ENCODE measurements around the gene HS6ST3. TPM values are rescaled to one million over a fixed set of nuclear protein-coding genes. Genes with fewer than 3 reads are reported as not detected.

Gene HS6ST3
- total RNA-seq, 1 experiment from 2014 or later, result not detected

GRCh38 chr13:96615252-96615651 is 525.3 kb downstream of the HS6ST3 start:
- no peaks in the 10 kb centered on the region for H3K9me3 Mint-ChIP-seq (ENCODE audit: unreplicated experiment)
- H3K4me3 ChIP-seq (ENCODE audit: low read depth, low read length), result no peak overlapping the region
- H3K27me3 ChIP-seq (replicated peaks; ENCODE audit: control insufficient read depth, insufficient read depth, low read length), result no peaks in the 10 kb centered on the region
- CTCF ChIA-PET, result no interaction called here
- no peaks in the 10 kb centered on the region for H3K36me3 Mint-ChIP-seq (ENCODE audit: insufficient read depth, unreplicated experiment)
- no peaks in the 10 kb centered on the region for H3K36me3 ChIP-seq (ENCODE audit: control insufficient read depth, insufficient read depth, low read length)
- BruUV-seq (replicated peaks), result no TSS peak
- intact Hi-C loops (cut with micrococcal nuclease; ENCODE audit: unreplicated experiment), result no loop called here
- DNase-seq, result no peak
- no peaks in the 10 kb centered on the region for H3K27me3 Mint-ChIP-seq (ENCODE audit: insufficient read depth, unreplicated experiment)
- no peak overlapping the region for H3K27ac Mint-ChIP-seq (ENCODE audit: unreplicated experiment)
- no peak overlapping the region for H3K4me3 Mint-ChIP-seq (ENCODE audit: unreplicated experiment)
- H3K9me3 ChIP-seq, result no peaks in the 10 kb centered on the region
- POLR2A ChIA-PET, result no interaction called here
- no peaks in the 10 kb centered on the region for H3K4me1 ChIP-seq
- H3K4me1 Mint-ChIP-seq (ENCODE audit: low read depth, unreplicated experiment), result no peaks in the 10 kb centered on the region
- TF ChIP-seq CTCF (IDR thresholded peaks at IDR 0.05; ENCODE audit: insufficient read depth in 1 of 2, low read depth in 1 of 2, low read length in 1 of 2, severe bottlenecking in 1 of 2, unreplicated experiment in 1 of 2), result no peak

GRCh38 chr13:96617528-96617927 is 527.6 kb downstream of the HS6ST3 start:
- intact Hi-C loops (cut with micrococcal nuclease; ENCODE audit: unreplicated experiment), result no loop called here
- Histone ChIP-seq H3K9me3 (no peaks in the 10 kb centered on the region; the same call in 1 of the 2 replicates), H3K4me1 (peaks cover 7% of the 10 kb centered on the region; the same call in 1 of the 2 replicates), H3K27me3 (replicated peaks; ENCODE audit: control insufficient read depth, insufficient read depth, low read length) (no peaks in the 10 kb centered on the region), H3K36me3 (ENCODE audit: control insufficient read depth, insufficient read depth, low read length) (no peaks in the 10 kb centered on the region), H3K4me3 (ENCODE audit: low read depth, low read length) (no peak overlapping the region)
- Mint-ChIP-seq H3K9me3 (ENCODE audit: unreplicated experiment) (no peaks in the 10 kb centered on the region), H3K27me3 (ENCODE audit: insufficient read depth, unreplicated experiment) (no peaks in the 10 kb centered on the region), H3K36me3 (ENCODE audit: insufficient read depth, unreplicated experiment) (peaks cover 6% of the 10 kb centered on the region), H3K4me3 (ENCODE audit: unreplicated experiment) (no peak overlapping the region), H3K27ac (ENCODE audit: unreplicated experiment) (no peak overlapping the region), H3K4me1 (ENCODE audit: low read depth, unreplicated experiment) (peaks cover 11% of the 10 kb centered on the region)
- CTCF ChIA-PET, result no interaction called here
- DNase-seq, result no peak
- BruUV-seq (replicated peaks), result no TSS peak
- TF ChIP-seq CTCF (IDR thresholded peaks at IDR 0.05; ENCODE audit: insufficient read depth in 1 of 2, low read depth in 1 of 2, low read length in 1 of 2, severe bottlenecking in 1 of 2, unreplicated experiment in 1 of 2), result no peak
- POLR2A ChIA-PET, result no interaction called here

- Mint-ChIP-seq H3K4me3 (ENCODE audit: unreplicated experiment) (no peak overlapping the region), H3K9me3 (ENCODE audit: unreplicated experiment) (peaks cover 6% of the 10 kb centered on the region), H3K27me3 (ENCODE audit: insufficient read depth, unreplicated experiment) (no peaks in the 10 kb centered on the region), H3K27ac (ENCODE audit: unreplicated experiment) (peak overlapping the region; percentile 53), H3K36me3 (ENCODE audit: insufficient read depth, unreplicated experiment) (peaks cover 6% of the 10 kb centered on the region), H3K4me1 (ENCODE audit: low read depth, unreplicated experiment) (peaks cover 17% of the 10 kb centered on the region)
- Histone ChIP-seq H3K4me3 (ENCODE audit: low read depth, low read length) (no peak overlapping the region), H3K4me1 (peaks cover 9% of the 10 kb centered on the region; the same call in 1 of the 2 replicates), H3K36me3 (ENCODE audit: control insufficient read depth, insufficient read depth, low read length) (no peaks in the 10 kb centered on the region), H3K27me3 (replicated peaks; ENCODE audit: control insufficient read depth, insufficient read depth, low read length) (no peaks in the 10 kb centered on the region), H3K9me3 (no peaks in the 10 kb centered on the region; the same call in 1 of the 2 replicates)
- ChIA-PET CTCF (no interaction called here), POLR2A (no interaction called here)
- peak in 1 of 2 experiments; percentile 62 for DNase-seq
- intact Hi-C loops (cut with micrococcal nuclease; ENCODE audit: unreplicated experiment), result loop anchor here (1.0 kb wide), 1 partner anchor 305 kb away; no protein-coding TSS in a partner anchor
- no peak for TF ChIP-seq CTCF (IDR thresholded peaks at IDR 0.05; ENCODE audit: insufficient read depth in 1 of 2, low read depth in 1 of 2, low read length in 1 of 2, severe bottlenecking in 1 of 2, unreplicated experiment in 1 of 2)
- TSS peak; percentile 69 for BruUV-seq (replicated peaks)
Observed at GRCh38 chr13:96621634-96622183, 531.8 kb downstream of the HS6ST3 start.
